Trophoblast cell (in vitro differentiated cells and primary cell): ENCODE results near the gene GIN1.

Experiments used
- DNase-seq, 2 donors: peaks; one replicate each; pipeline ENCODE4 v3.0.0-alpha.2; 2016
- H2AFZ ChIP-seq: 2 replicates; pipeline ENCODE4 v1.6.1; 2013; ENCODE audit warnings: low read length, moderate library complexity, mild to moderate bottlenecking; ENCODE audit not compliant: insufficient read depth, poor library complexity
- H2AK5ac ChIP-seq: 2 replicates; pipeline ENCODE4 v1.6.1; 2013; ENCODE audit warnings: mild to moderate bottlenecking, low read length
- H2BK120ac ChIP-seq: 2 replicates; pipeline ENCODE4 v1.6.1; 2013; ENCODE audit warnings: low read length, mild to moderate bottlenecking, moderate library complexity; ENCODE audit not compliant: insufficient read depth, poor library complexity
- H2BK12ac ChIP-seq: 2 replicates; pipeline ENCODE4 v1.6.1; 2013; ENCODE audit warnings: mild to moderate bottlenecking, low read length, moderate library complexity
- H2BK5ac ChIP-seq: 2 replicates; pipeline ENCODE4 v1.6.1; 2013; ENCODE audit warnings: low read length, low read depth, moderate library complexity, mild to moderate bottlenecking; ENCODE audit not compliant: poor library complexity
- H3K14ac ChIP-seq: 2 replicates; pipeline ENCODE4 v1.6.1; 2013; ENCODE audit warnings: mild to moderate bottlenecking, low read length
- H3K18ac ChIP-seq: 2 replicates; pipeline ENCODE4 v1.6.1; 2013; ENCODE audit warnings: mild to moderate bottlenecking, low read length
- H3K23ac ChIP-seq: 2 replicates; pipeline ENCODE4 v1.6.1; 2013; ENCODE audit warnings: low read length
- H3K27ac ChIP-seq: 2 replicates; pipeline ENCODE4 v1.5.1; 2013; ENCODE audit warnings: low read depth, mild to moderate bottlenecking, inconsistent platforms, low read length, moderate library complexity
- H3K27me3 ChIP-seq: 2 replicates; pipeline ENCODE4 v1.6.1; 2013; ENCODE audit warnings: inconsistent platforms, mild to moderate bottlenecking, low read length, moderate library complexity; ENCODE audit not compliant: insufficient read depth
- H3K36me3 ChIP-seq, 2 experiments: 1 replicate in 1 of 2; 2 replicates in 1 of 2; pipeline ENCODE4 v1.6.1; 2013; ENCODE audit warnings: low read length in 2 of 2, mild to moderate bottlenecking in 2 of 2, moderate library complexity in 1 of 2; ENCODE audit not compliant: insufficient read depth in 2 of 2, control insufficient read depth in 1 of 2
- H3K4ac ChIP-seq: 2 replicates; pipeline ENCODE4 v1.6.1; 2013; ENCODE audit warnings: low read depth, mild to moderate bottlenecking, low read length, moderate library complexity
- H3K4me1 ChIP-seq, 2 experiments: 1 replicate in 1 of 2; 2 replicates in 1 of 2; pipeline ENCODE4 v1.6.1; 2013; ENCODE audit warnings: low read length in 2 of 2, mild to moderate bottlenecking in 2 of 2, moderate library complexity in 1 of 2; ENCODE audit not compliant: insufficient read depth in 2 of 2, control insufficient read depth in 1 of 2
- H3K4me2 ChIP-seq: 2 replicates; pipeline ENCODE4 v1.6.1; 2013; ENCODE audit warnings: inconsistent platforms, mild to moderate bottlenecking, low read length, moderate library complexity
- H3K4me3 ChIP-seq: 2 replicates; pipeline ENCODE4 v1.5.1; 2013; ENCODE audit warnings: mild to moderate bottlenecking, low read depth, low read length, inconsistent platforms
- H3K79me1 ChIP-seq: one replicate; pipeline ENCODE4 v1.6.1; 2013; ENCODE audit warnings: low read length
- H3K79me2 ChIP-seq: 2 replicates; pipeline ENCODE4 v1.6.1; 2013; ENCODE audit warnings: low read length, mild to moderate bottlenecking; ENCODE audit not compliant: control insufficient read depth, insufficient read depth, poor library complexity
- H3K9ac ChIP-seq: 2 replicates; pipeline ENCODE4 v1.6.1; 2013; ENCODE audit warnings: mild to moderate bottlenecking, low read length
- H3K9me3 ChIP-seq: 2 replicates; pipeline ENCODE4 v1.6.1; 2013; ENCODE audit warnings: low read depth, mild to moderate bottlenecking, control low read depth, inconsistent platforms, low read length; ENCODE audit not compliant: insufficient read depth
- H4K12ac ChIP-seq: 2 replicates; pipeline ENCODE4 v1.6.1; 2013; ENCODE audit warnings: low read depth, mild to moderate bottlenecking, low read length, moderate library complexity
- H4K8ac ChIP-seq: 2 replicates; pipeline ENCODE4 v1.6.1; 2013; ENCODE audit warnings: low read depth, mild to moderate bottlenecking, low read length, moderate library complexity
- H4K91ac ChIP-seq: one replicate; pipeline ENCODE4 v1.6.1; 2013; ENCODE audit warnings: low read depth, mild to moderate bottlenecking, low read length, moderate library complexity
- WGBS: extraction: QIAGEN DNeasy Blood & Tissue Kit; methylation state at CpG from one replicate; pipeline ENCODE4 v1.1.7; 2013; ENCODE audit warnings: missing lambda C conversion rate; ENCODE audit not compliant: insufficient read length, insufficient coverage; ENCODE audit errors: extremely low coverage; 5-methylcytosine and 5-hydroxymethylcytosine counted together

The GIN1 gene

DNA sequence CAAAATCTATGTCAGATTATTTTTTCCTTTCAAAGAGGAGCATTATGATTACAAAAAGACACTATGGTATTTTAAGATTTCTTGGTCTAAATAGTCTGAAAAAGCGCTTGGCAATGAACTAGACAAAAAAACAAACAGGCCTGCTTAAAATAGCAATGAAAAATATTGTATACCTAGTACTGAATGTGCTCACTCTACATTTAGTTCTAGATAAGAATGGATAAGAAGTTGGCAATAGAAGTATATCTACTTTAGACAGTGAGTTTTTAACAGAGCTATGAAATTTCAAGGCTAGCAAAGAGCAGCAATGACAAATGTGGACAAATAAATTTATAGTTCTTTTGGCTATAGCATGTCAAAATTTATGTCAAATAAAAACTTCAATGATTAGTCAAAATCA, 26.2 kb downstream of the GIN1 start:
- Histone ChIP-seq H4K8ac (no peak overlapping the region), H3K79me1 (peaks cover 2% of the 10 kb centered on the region), H3K4me1 (peaks cover 0 to 1% of the 10 kb centered on the region in 2 experiments), H2AFZ (no peak overlapping the region), H3K18ac (no peak overlapping the region), H3K4me3 (no peak overlapping the region), H3K36me3 (peaks cover 0 to 2% of the 10 kb centered on the region in 2 experiments), H4K12ac (no peak overlapping the region), H2BK12ac (no peak overlapping the region), H3K27ac (no peak overlapping the region), H4K91ac (no peak overlapping the region), H3K4ac (no peak overlapping the region), H3K9ac (no peak overlapping the region), H3K27me3 (no peaks in the 10 kb centered on the region), H2AK5ac (no peak overlapping the region), H3K79me2 (no peaks in the 10 kb centered on the region), H3K4me2 (no peak overlapping the region), H2BK120ac (no peak overlapping the region), H3K14ac (no peak overlapping the region), H3K9me3 (no peaks in the 10 kb centered on the region), H2BK5ac (no peak overlapping the region), H3K23ac (no peak overlapping the region)
- no peak for DNase-seq
- WGBS: no CpG with 5 or more reads among the region's 1 CpG

DNA sequence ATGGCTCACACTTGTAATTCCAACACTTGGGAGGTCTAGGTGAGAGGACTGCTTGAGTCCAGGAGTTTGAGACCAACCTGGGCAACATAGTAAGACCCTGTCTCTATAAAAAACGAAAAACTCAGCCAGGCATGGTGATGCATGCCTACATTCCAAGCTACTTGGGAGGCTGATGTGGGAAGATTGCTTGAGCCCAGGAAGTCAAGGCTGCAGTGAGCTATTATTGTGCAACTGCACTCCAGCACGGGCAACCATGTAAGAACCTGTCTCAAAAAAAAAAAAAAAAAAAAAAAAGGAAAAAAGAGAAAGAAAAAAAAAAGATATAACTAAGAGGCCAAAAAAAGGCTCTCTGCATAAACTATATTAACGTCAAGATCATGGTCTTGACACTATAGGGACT, 27.3 kb downstream of the GIN1 start:
- Histone ChIP-seq H2BK120ac (no peak overlapping the region), H2AFZ (no peak overlapping the region), H3K27me3 (no peaks in the 10 kb centered on the region), H3K9me3 (no peaks in the 10 kb centered on the region), H2BK5ac (no peak overlapping the region), H4K91ac (no peak overlapping the region), H3K14ac (no peak overlapping the region), H3K4me3 (no peak overlapping the region), H2BK12ac (no peak overlapping the region), H3K79me1 (peaks cover 2% of the 10 kb centered on the region), H4K8ac (no peak overlapping the region), H3K23ac (no peak overlapping the region), H3K79me2 (no peaks in the 10 kb centered on the region), H3K4me1 (peaks cover 0 to 1% of the 10 kb centered on the region in 2 experiments), H2AK5ac (no peak overlapping the region), H3K4ac (no peak overlapping the region), H3K4me2 (no peak overlapping the region), H4K12ac (no peak overlapping the region), H3K27ac (no peak overlapping the region), H3K36me3 (peaks cover 0 to 2% of the 10 kb centered on the region in 2 experiments), H3K18ac (no peak overlapping the region), H3K9ac (no peak overlapping the region)
- DNase-seq: peak; percentile 30 to 57
- no CpG with 5 or more reads among the region's 3 CpGs for WGBS

DNA sequence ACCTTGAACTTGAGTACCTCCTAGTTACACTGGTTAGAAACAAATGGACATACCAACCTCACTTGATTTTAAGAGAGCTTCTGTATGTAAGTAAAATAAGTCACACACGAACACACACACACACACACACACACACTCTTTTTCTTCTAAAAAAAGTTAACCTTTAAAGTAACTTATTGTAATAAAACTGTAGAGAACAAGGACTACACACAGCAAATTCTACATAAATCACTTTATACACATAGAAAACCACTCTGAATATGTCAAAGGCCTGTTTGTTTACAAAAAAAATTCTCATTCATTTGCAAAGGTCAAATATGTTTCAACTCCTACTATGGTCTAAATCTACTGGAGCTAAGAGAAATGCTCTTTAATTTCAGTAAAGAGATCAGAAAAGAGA, 29.1 kb downstream of the GIN1 start:
- no peak for DNase-seq
- Histone ChIP-seq H4K12ac (no peak overlapping the region), H2BK12ac (no peak overlapping the region), H3K36me3 (peaks cover 3 to 5% of the 10 kb centered on the region in 2 experiments), H4K8ac (no peak overlapping the region), H3K79me1 (peaks cover 2% of the 10 kb centered on the region), H2AK5ac (no peak overlapping the region), H3K27me3 (no peaks in the 10 kb centered on the region), H2BK120ac (no peak overlapping the region), H3K27ac (no peak overlapping the region), H3K4me1 (peaks cover 0 to 1% of the 10 kb centered on the region in 2 experiments), H3K23ac (no peak overlapping the region), H3K79me2 (no peaks in the 10 kb centered on the region), H3K4me3 (no peak overlapping the region), H4K91ac (no peak overlapping the region), H2AFZ (no peak overlapping the region), H3K18ac (no peak overlapping the region), H3K9me3 (no peaks in the 10 kb centered on the region), H3K4ac (no peak overlapping the region), H2BK5ac (no peak overlapping the region), H3K9ac (no peak overlapping the region), H3K14ac (no peak overlapping the region), H3K4me2 (no peak overlapping the region)
- WGBS: no CpG with 5 or more reads among the region's 1 CpG

DNA sequence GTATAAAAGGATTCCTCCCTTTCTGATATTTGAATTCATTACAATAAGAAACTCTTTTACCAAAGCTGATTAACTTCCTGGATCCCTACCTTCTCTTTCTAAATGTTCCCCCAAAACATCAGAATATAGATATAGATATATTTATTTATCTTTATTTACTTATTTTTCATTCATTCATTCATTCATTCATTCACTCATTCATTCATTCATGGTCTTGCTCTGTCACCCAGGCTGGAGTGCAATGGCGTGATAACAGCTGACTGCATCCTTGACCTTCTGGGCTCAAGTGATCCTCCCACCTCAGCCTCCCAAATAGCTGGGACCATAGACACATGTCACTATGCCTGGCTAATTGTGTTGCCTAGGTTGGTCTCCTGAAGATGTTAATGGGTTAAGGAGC, 30.7 kb downstream of the GIN1 start:
- Histone ChIP-seq H3K23ac (no peak overlapping the region), H3K27ac (no peak overlapping the region), H3K27me3 (no peaks in the 10 kb centered on the region), H3K4ac (no peak overlapping the region), H3K14ac (no peak overlapping the region), H3K4me2 (no peak overlapping the region), H3K4me1 (no peaks in the 10 kb centered on the region), H2BK5ac (no peak overlapping the region), H3K9me3 (no peaks in the 10 kb centered on the region), H2AK5ac (no peak overlapping the region), H2BK120ac (no peak overlapping the region), H3K36me3 (peaks cover 5 to 6% of the 10 kb centered on the region in 2 experiments), H4K91ac (no peak overlapping the region), H2AFZ (no peak overlapping the region), H3K79me2 (no peaks in the 10 kb centered on the region), H4K12ac (no peak overlapping the region), H3K4me3 (no peak overlapping the region), H3K9ac (no peak overlapping the region), H3K18ac (no peak overlapping the region), H3K79me1 (no peaks in the 10 kb centered on the region), H2BK12ac (no peak overlapping the region), H4K8ac (no peak overlapping the region)
- no CpG with 5 or more reads among the region's 1 CpG for WGBS
- DNase-seq: no peak
